Stimulated activated CD4-positive, alpha-beta T cell treated with anti-CD3 and anti-CD28 coated beads, TNF-alpha, amount 100 ng/mL, for 1 hour (primary cell): ENCODE results near the gene RILPL2.
"Not testable (repeated sequence)": the region's sequence is repeated elsewhere in the genome, so short reads cannot be mapped to it uniquely, and the experiment has no call there.

Source experiments
- DNase-seq, 3 donors: peaks; one replicate each; pipeline ENCODE4 v3.0.0-alpha.2; 2020; ENCODE audit warnings: low read depth in 3 of 3, low spot score in 1 of 3

RILPL2 gene, protein sequence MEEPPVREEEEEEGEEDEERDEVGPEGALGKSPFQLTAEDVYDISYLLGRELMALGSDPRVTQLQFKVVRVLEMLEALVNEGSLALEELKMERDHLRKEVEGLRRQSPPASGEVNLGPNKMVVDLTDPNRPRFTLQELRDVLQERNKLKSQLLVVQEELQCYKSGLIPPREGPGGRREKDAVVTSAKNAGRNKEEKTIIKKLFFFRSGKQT

DNA sequence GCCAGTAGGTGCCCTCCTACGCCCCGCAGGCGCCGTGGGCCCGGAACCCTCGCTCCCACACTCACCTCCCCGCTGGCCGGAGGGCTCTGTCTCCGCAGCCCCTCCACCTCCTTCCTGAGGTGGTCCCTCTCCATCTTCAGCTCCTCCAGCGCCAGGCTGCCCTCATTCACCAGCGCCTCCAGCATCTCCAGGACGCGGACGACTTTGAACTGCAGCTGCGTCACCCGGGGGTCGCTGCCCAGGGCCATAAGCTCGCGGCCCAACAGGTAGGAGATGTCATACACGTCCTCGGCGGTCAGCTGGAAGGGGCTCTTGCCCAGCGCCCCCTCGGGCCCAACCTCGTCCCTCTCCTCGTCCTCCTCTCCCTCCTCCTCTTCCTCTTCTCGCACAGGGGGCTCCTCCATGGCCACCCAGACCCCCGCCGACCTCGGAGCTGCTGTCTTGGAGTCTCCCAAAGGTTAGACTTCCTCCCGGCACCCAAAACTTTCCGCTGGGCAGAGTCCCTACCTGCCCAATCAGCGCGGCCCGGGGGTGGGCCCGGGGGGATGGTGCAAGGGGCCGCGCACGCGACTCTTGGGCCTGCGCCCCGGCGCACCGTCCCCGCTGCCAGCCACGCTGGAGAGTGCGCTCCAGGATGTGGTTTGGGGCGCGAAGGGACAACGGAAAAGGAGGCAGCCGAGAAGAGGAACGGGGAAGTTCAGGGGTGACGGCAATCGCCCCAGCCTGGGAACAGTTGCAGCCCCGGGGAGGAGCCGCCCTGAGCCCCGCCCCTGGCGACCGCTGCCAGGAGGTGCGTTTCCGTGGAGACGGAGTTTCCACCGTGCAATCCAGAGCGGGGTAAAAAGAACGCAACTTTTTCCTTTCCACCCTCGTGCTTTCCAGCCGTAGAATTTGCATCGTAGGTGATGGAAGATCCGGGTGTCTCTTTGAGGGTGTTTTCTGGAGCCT, at the start of gene RILPL2:
RILPL2 (minus strand) TSS at position 668 of the 948 bp plus-strand sequence; CDS start at position 404, 264 bp downstream.
- peak; percentile 85 to 86 (median 86) for DNase-seq

DNA sequence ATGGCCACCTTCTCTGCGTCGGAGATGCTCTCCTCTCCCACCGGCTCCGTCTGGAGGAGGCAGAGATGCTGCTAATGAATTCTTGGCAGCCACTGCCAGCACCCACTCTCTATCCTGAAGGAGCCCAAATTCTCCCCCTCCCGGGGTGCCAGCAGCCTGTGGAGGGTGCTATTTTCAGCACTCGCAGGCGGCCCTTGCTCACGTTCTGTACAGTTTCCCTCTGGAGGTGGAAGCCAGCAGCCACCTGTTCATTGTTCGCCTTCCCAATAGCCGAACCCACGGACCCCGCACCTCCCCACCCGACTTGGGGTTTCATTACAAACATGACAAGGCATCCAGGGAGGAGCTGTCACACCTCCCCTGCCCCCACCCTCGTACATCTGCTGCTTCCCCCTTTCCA, 49.3 kb upstream of the RILPL2 start:
- DNase-seq: no peak

DNA sequence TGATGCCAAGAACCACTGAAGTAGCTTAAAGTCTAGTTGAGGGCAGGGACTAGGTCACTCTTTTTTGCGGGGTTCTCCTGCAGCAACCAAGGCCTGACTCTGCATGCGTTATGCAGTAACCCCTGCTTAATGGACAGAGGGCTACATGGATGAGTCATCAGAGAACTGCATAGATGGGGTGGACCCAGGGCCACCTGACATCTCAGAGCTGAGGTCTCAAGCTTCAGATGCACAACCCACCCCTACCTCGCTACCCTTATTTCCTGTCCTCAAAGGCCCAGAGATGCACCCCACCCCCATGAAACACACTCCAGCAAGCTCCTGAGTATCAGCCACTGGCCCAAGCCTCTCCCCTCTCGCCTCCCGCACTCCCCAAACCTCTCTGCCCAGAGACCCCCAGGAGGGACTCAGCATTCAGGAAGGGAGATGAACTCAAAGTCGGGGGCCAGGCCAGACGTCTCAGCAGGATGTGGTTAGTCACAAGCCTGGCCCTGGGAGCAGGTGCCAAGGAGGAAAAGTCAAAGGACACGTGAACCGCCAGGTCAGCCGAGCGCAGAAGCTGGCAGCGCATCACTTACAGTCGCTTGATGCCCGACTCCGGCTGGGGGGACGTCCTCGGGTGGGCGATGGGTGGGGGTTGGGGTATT, 47.2 kb upstream of the RILPL2 start:
- no peak for DNase-seq

GRCh38 chr12:123482876-123483275, 46.4 kb upstream of the RILPL2 start:
- no peak for DNase-seq

GRCh38 chr12:123481251-123481650, 44.8 kb upstream of the RILPL2 start:
- not testable (repeated sequence) for DNase-seq

DNA sequence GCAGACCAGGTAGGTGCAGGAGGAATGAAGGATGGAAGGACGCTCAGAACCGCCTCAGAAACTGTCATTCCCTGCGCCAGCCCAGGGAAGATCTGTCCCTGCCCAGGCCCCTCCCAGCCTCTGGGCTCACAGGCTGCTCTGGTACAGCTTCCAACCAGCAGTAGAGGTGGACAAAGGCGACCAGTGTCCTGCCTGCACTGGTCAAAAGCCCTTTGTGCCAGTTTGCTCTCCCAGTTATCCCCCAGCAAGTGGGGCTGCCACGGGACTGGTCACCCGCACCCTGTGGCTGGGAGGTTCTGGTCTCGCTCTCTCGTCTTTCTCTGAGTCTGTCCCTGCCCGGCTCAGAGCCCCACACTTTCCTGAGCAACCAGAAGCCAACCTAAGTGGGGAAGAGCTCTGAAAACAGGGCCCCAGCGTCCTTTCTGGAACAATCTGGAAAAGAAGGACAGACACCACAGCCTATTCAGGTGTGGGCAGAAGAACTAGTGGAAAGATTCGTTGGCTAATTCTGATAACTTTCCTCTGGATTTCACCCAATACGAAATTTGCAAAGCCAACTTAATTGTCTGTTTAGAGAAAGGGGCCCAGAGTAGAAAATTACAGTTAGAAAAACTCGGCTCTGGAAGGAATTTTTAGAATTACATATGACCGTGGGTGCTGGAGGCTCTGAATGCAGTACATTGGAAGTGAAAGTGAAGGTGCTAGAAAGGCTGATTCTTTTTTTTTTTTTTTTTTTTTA, 43.1 kb upstream of the RILPL2 start:
- DNase-seq: no peak

DNA sequence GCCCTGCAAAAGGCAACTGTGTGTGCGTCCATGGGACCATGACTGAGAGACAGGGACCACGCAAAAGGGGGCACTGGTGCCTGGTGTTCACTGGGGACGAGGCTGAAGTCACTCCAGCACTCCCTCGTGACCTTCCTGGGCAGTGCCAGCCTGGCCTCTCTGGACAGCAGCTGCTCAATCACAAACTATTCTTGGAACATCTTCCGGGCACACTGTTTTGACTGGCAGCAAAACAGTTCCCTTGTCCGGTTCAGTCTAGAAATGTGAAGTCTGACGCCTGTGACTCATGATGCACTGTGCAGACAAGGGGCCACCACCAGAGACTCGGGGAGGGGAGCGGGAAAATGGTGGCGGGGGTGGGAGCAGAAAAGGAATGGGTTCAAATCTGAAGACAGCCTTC, 42.3 kb upstream of the RILPL2 start:
- no peak for DNase-seq

GRCh38 chr12:123478069-123478468, 41.6 kb upstream of the RILPL2 start:
- DNase-seq: no peak

GRCh38 chr12:123475246-123475703, 38.8 kb upstream of the RILPL2 start:
- DNase-seq: no peak

- no peak for DNase-seq
These were observed 38.2 kb upstream of the RILPL2 start for GRCh38 chr12:123474485-123475245.

DNA sequence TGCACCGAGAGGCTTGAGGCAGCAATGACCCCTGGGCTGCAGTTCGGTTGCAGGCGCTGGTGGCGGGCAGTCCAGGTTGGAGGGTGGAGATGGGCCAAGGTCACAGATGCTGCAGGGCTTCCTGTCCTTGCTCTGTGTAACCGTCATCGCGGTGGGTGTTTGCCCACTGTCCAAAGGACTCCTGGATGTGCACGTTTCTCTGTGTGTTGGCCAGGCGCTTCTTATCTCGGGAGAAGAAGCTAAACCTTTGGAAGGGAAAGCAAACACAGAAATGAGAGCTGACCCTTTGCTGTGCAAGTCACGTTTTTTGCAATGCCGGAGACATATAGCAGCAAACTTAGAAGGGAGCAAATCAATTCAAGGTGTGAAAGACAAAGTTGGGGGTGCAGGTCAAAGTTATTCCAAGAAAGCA, 36.0 kb upstream of the RILPL2 start:
- DNase-seq: no peak

GRCh38 chr12:123471374-123472068, 35.0 kb upstream of the RILPL2 start:
- DNase-seq: no peak

GRCh38 chr12:123469978-123470377, 33.5 kb upstream of the RILPL2 start:
- DNase-seq: no peak

DNA sequence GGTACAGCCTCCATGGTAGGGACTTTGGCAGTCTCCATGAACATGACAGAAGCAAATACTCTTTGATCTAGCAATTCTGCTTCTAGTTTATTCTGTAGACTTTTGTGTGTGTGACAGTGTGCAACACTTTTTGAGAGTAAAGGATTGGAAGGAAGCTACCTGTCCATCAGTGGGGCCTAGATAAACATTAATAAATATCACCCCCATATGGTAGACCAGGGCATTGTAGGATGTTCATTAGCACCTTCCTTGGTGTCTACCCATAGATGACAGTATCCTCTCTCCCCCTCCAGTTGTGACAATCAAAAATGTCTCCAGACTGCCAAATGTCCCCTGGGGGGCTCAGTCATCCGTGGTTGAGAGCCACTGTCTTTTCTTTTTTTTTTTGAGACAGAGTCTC, 32.3 kb upstream of the RILPL2 start:
- no peak for DNase-seq

DNA sequence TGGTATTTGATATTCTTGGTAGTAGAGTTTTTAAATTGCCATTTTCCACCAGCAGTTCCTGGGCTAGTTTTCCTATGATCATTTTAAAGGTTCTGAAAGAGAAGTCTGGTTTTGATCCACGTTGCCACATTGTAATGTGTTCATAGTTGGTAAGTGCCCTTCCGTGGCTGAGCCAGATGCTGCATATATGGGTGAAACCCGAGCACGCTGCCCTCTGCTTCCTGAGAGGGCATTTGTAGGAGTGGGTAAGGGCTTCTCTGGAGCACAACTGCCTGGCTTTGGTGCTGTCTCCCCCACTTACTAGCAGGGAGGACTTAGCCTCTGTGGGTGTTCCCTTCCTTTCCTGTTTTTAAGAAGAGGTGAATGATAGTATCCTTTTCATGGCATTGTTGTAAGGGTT, 28.6 kb upstream of the RILPL2 start:
- no peak for DNase-seq

DNA sequence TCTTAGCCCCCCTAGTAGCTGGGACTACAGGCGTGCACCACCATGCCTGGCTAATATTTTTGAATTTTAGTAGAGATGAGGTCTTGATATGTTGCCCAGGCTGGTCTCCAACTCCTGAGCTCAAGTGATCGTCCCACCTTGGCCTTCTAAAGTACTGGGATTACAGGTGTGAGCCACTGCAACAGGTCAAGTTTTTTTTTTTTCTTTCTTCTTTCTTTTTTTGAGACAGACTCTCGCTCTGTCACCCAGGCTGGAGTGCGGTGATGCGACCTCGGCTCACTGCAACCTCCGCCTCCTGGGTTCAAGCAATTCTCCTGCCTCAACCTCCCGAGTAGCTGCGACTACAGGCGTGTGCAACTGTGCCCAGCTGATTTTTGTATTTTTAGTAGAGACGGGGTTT, 26.7 kb upstream of the RILPL2 start:
- not testable (repeated sequence) for DNase-seq

DNA sequence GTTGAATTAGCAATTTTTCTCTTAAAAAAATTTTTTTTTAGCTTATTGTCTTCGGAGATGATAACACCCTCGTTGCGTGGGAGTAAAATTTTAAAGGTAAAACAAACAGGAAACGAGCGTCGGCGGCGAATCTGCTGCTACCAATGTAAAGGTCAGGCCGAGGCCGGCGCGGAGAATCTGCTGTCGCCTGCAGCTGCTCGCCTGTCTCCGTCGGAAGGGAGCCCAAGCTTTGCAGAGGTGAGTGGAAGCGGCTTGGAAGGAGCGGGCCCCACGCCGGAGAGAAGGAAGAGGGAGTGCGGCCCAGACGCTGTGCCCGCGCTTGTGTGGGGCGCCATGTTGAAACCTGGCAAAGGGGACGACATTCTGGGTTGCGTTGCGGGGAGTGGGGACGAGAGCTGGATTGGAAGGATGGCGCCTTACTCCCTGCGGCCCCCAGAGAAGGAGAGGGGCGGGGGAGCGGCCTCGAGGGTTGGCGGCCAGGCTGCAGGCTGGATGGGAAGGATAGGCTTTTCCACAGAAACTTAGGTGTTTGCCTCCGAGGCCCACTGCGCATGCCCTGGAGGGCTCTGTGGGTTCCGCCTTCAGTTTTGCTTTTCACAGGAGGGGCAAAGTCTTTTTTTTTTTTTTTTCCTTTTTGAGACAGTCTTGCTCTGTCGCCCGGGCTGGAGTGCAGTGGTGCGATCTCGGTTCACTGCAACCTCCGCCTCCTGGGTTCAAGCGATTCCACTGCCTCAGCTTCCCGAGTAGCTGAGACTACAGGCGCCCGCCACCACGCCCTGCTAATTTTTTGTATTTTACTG, 21.7 kb upstream of the RILPL2 start, which contains the start of gene SNRNP35:
SNRNP35 (plus strand) TSS at position 160 of the 800 bp plus-strand sequence. CDS start 7,402 bp downstream, outside the sequence.
- DNase-seq: peak; percentile 63 to 68 (median 67)

DNA sequence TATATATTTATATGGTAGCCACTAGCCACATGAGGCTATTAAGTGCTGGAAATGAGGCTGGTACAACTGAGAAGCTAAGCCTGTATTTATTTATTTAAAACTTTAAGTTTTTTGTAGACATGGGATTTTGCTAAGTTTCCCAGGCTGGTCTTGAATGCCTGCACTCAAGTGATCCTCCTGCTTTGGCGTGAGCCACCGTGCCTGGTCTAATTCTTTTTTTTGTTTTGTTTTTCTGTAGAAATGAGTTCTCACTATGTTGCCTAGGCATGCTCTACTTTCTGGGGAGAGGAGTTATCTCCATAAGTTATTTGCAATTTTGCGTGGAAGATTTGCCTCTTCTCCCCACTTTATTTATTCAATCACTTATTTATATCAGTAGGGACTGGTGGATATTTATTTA, 16.7 kb upstream of the RILPL2 start:
- DNase-seq: no peak

- DNase-seq: not testable (repeated sequence)
These were observed 15.7 kb upstream of the RILPL2 start for GRCh38 chr12:123452276-123452550.
